ENCODE data around the gene TMPRSS2.

The TMPRSS2 gene

GRCh38 chr21:41523175-41523574, 15.2 kb upstream of the TMPRSS2 start:
- no peak for TF ChIP-seq POLR2AphosphoS5 (IDR thresholded peaks at IDR 0.05; ENCODE audit: low read depth, low read length)
- no peak for TF ChIP-seq FOXP2 (optimal IDR thresholded peaks at IDR 0.05; ENCODE audit: borderline replicate concordance, extremely low read depth, extremely low read length, insufficient read depth)
- TF ChIP-seq SIN3A (IDR thresholded peaks at IDR 0.05; ENCODE audit: borderline replicate concordance, insufficient read depth, low read length) = no peak
- TF ChIP-seq REST (IDR thresholded peaks at IDR 0.05; ENCODE audit: insufficient read depth in 1 of 2, low read depth in 2 of 2, low read length in 2 of 2) = no peak
- TF ChIP-seq TAF1 (IDR thresholded peaks at IDR 0.05; ENCODE audit: borderline replicate concordance, insufficient read depth, low read length) = no peak

GRCh38 chr21:41521489-41522027, 13.6 kb upstream of the TMPRSS2 start:
- TF ChIP-seq FOXP2 (optimal IDR thresholded peaks at IDR 0.05; ENCODE audit: borderline replicate concordance, extremely low read depth, extremely low read length, insufficient read depth) (no peak), TAF1 (IDR thresholded peaks at IDR 0.05; ENCODE audit: borderline replicate concordance, insufficient read depth, low read length) (no peak), SIN3A (IDR thresholded peaks at IDR 0.05; ENCODE audit: borderline replicate concordance, insufficient read depth, low read length) (no peak), POLR2AphosphoS5 (IDR thresholded peaks at IDR 0.05; ENCODE audit: low read depth, low read length) (no peak)

- no peak for TF ChIP-seq SIN3A (IDR thresholded peaks at IDR 0.05; ENCODE audit: borderline replicate concordance, insufficient read depth, low read length)
- no peak for TF ChIP-seq TAF1 (IDR thresholded peaks at IDR 0.05; ENCODE audit: borderline replicate concordance, insufficient read depth, low read length)
- TF ChIP-seq FOXP2 (optimal IDR thresholded peaks at IDR 0.05; ENCODE audit: borderline replicate concordance, extremely low read depth, extremely low read length, insufficient read depth) = no peak
- TF ChIP-seq POLR2AphosphoS5 (IDR thresholded peaks at IDR 0.05; ENCODE audit: low read depth, low read length) = no peak
- no peak for TF ChIP-seq REST (IDR thresholded peaks at IDR 0.05; ENCODE audit: insufficient read depth in 1 of 2, low read depth in 2 of 2, low read length in 2 of 2)
Observed at GRCh38 chr21:41520560-41521442, 12.8 kb upstream of the TMPRSS2 start.

- TF ChIP-seq REST (IDR thresholded peaks at IDR 0.05; ENCODE audit: insufficient read depth in 1 of 2, low read depth in 2 of 2, low read length in 2 of 2) = no peak
- TF ChIP-seq FOXP2 (optimal IDR thresholded peaks at IDR 0.05; ENCODE audit: borderline replicate concordance, extremely low read depth, extremely low read length, insufficient read depth) = no peak
- TF ChIP-seq POLR2AphosphoS5 (IDR thresholded peaks at IDR 0.05; ENCODE audit: low read depth, low read length) = no peak
- TF ChIP-seq TAF1 (IDR thresholded peaks at IDR 0.05; ENCODE audit: borderline replicate concordance, insufficient read depth, low read length) = no peak
- no peak for TF ChIP-seq SIN3A (IDR thresholded peaks at IDR 0.05; ENCODE audit: borderline replicate concordance, insufficient read depth, low read length)
Observed at GRCh38 chr21:41519806-41520559, 12.0 kb upstream of the TMPRSS2 start.

GRCh38 chr21:41518757-41519156, 10.8 kb upstream of the TMPRSS2 start:
- TF ChIP-seq POLR2AphosphoS5 (IDR thresholded peaks at IDR 0.05; ENCODE audit: low read depth, low read length) (no peak), TAF1 (IDR thresholded peaks at IDR 0.05; ENCODE audit: borderline replicate concordance, insufficient read depth, low read length) (no peak), SIN3A (IDR thresholded peaks at IDR 0.05; ENCODE audit: borderline replicate concordance, insufficient read depth, low read length) (no peak), REST (IDR thresholded peaks at IDR 0.05; ENCODE audit: insufficient read depth in 1 of 2, low read depth in 2 of 2, low read length in 2 of 2) (no peak), FOXP2 (optimal IDR thresholded peaks at IDR 0.05; ENCODE audit: borderline replicate concordance, extremely low read depth, extremely low read length, insufficient read depth) (no peak)
